HFFc6 (cell line): ENCODE data around the gene RHEB. TPM values are rescaled to one million over a fixed set of nuclear protein-coding genes. Genes with fewer than 3 reads are reported as not detected.

ENCODE experiments used
- DNase-seq: peaks from one replicate; pipeline ENCODE4 v3.0.0-alpha.2; 2018
- H3K27ac Mint-ChIP-seq: 2 replicates; pipeline ENCODE4 v1.8.0; 2020; ENCODE audit warnings: mild to moderate bottlenecking, mixed read lengths
- H3K27me3 Mint-ChIP-seq: 2 replicates; pipeline ENCODE4 v1.8.0; 2021; ENCODE audit warnings: mild to moderate bottlenecking, moderate library complexity, mixed read lengths; ENCODE audit not compliant: insufficient read depth
- H3K36me3 Mint-ChIP-seq: 2 replicates; pipeline ENCODE4 v1.8.0; 2021; ENCODE audit warnings: low read depth, mixed read lengths
- H3K4me1 Mint-ChIP-seq: 2 replicates; pipeline ENCODE4 v1.8.0; 2020; ENCODE audit warnings: low read depth, mixed read lengths
- H3K4me3 Mint-ChIP-seq: 2 replicates; pipeline ENCODE4 v1.8.0; 2020; ENCODE audit warnings: mild to moderate bottlenecking, moderate library complexity, mixed read lengths
- H3K9me3 Mint-ChIP-seq: 2 replicates; pipeline ENCODE4 v1.8.0; 2020; ENCODE audit warnings: mild to moderate bottlenecking, mixed read lengths
- CTCF ChIP-seq: fragments of 200-600 bp; sonication (generic); IDR thresholded peaks from 2 replicates; pipeline ENCODE4 v1.5.0; 2021; ENCODE audit warnings: antibody characterized with exemption, mild to moderate bottlenecking
- total RNA-seq, 6 experiments: library from RNA; stranded (reverse); fragmentation: NEBNext Ultra II Directional; extraction: Animal tissue kit (Norgen Biotek cat#: 25700); gene quantifications; 2 replicates in 1 of 6; 3 replicates in 5 of 6; pipeline ENCODE4 v1.2.3, GENCODE V29; 2021

The RHEB gene
- total RNA-seq, 6 experiments from 2014 or later = 104 to 122 (median 118) TPM

GRCh38 chr7:151456276-151456675 is 63.4 kb downstream of the RHEB start:
- Mint-ChIP-seq H3K27ac (no peak overlapping the region), H3K4me1 (peaks cover 23% of the 10 kb centered on the region), H3K27me3 (peaks cover 5% of the 10 kb centered on the region), H3K9me3 (no peaks in the 10 kb centered on the region), H3K36me3 (no peaks in the 10 kb centered on the region), H3K4me3 (no peak overlapping the region)
- DNase-seq = no peak
- TF ChIP-seq CTCF = no peak

- no peak for TF ChIP-seq CTCF
- Mint-ChIP-seq H3K27me3 (peaks cover 5% of the 10 kb centered on the region), H3K4me3 (no peak overlapping the region), H3K4me1 (peaks cover 17% of the 10 kb centered on the region), H3K27ac (no peak overlapping the region), H3K36me3 (no peaks in the 10 kb centered on the region), H3K9me3 (no peaks in the 10 kb centered on the region)
- no peak for DNase-seq
Observed at GRCh38 chr7:151455690-151456089, 64.0 kb downstream of the RHEB start.

- H3K9me3 Mint-ChIP-seq = no peaks in the 10 kb centered on the region
- no peak for DNase-seq
- peaks cover 5% of the 10 kb centered on the region for H3K27me3 Mint-ChIP-seq
- no peak for TF ChIP-seq CTCF
- H3K27ac Mint-ChIP-seq = no peak overlapping the region
- H3K4me3 Mint-ChIP-seq = no peak overlapping the region
- H3K36me3 Mint-ChIP-seq = no peaks in the 10 kb centered on the region
- H3K4me1 Mint-ChIP-seq = peaks cover 11% of the 10 kb centered on the region
Observed at GRCh38 chr7:151454932-151455530, 64.7 kb downstream of the RHEB start.

- Mint-ChIP-seq H3K4me1 (peaks cover 9% of the 10 kb centered on the region), H3K27ac (no peak overlapping the region), H3K27me3 (peaks cover 5% of the 10 kb centered on the region; the same call in 1 of the 2 replicates), H3K4me3 (no peak overlapping the region), H3K36me3 (no peaks in the 10 kb centered on the region), H3K9me3 (no peaks in the 10 kb centered on the region)
- TF ChIP-seq CTCF = no peak
- DNase-seq = no peak
Observed at GRCh38 chr7:151454305-151454704, 65.4 kb downstream of the RHEB start.

GRCh38 chr7:151453326-151453791 is 66.3 kb downstream of the RHEB start:
- TF ChIP-seq CTCF = no peak
- Mint-ChIP-seq H3K4me3 (no peak overlapping the region), H3K4me1 (peaks cover 6% of the 10 kb centered on the region), H3K36me3 (no peaks in the 10 kb centered on the region), H3K9me3 (no peaks in the 10 kb centered on the region), H3K27me3 (peaks cover 5% of the 10 kb centered on the region; the same call in 1 of the 2 replicates), H3K27ac (no peak overlapping the region)
- DNase-seq = no peak
